Measurements from ENCODE around the gene CIT.

DNA sequence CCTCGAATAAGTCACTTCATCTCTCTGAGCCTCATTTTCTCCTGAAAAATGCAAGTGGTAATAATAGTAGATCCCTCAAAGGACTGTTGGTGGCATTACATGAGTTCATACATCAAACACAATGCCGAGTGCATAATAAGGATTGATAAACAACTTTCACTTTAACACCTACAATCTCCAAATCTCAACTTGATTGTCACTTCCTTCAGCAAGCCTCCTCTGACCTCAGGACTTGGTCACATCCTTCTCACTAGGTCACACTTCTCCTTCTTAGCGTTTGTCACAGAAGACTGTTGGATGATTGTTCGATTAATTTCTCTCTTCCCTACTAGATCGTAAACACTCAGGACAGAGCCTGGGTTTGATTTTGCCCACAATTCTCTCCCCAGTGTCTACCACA lies 217.0 kb downstream of the CIT start:
- TF ChIP-seq, protein P1, sequence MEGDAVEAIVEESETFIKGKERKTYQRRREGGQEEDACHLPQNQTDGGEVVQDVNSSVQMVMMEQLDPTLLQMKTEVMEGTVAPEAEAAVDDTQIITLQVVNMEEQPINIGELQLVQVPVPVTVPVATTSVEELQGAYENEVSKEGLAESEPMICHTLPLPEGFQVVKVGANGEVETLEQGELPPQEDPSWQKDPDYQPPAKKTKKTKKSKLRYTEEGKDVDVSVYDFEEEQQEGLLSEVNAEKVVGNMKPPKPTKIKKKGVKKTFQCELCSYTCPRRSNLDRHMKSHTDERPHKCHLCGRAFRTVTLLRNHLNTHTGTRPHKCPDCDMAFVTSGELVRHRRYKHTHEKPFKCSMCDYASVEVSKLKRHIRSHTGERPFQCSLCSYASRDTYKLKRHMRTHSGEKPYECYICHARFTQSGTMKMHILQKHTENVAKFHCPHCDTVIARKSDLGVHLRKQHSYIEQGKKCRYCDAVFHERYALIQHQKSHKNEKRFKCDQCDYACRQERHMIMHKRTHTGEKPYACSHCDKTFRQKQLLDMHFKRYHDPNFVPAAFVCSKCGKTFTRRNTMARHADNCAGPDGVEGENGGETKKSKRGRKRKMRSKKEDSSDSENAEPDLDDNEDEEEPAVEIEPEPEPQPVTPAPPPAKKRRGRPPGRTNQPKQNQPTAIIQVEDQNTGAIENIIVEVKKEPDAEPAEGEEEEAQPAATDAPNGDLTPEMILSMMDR (IDR thresholded peaks at IDR 0.05; ENCODE audit: low read length) = no peak
- no peak for TF ChIP-seq EZH2 (IDR thresholded peaks at IDR 0.05; ENCODE audit: borderline replicate concordance, low read length)

Measured in OCI-LY1 (cell line).